Mucosa of gallbladder (tissue), 1 donor: ENCODE data around the gene KLHDC4. TPM values are rescaled to one million over a fixed set of nuclear protein-coding genes. Genes with fewer than 3 reads are reported as not detected.

Source experiments
- DNase-seq: peaks from one replicate; pipeline ENCODE4 v3.0.0-alpha.2; 2020; ENCODE audit warnings: low spot score
- total RNA-seq: library from RNA; stranded (reverse); gene quantifications from one replicate; pipeline ENCODE4 v1.2.1, GENCODE V29; 2021
- donor health status: DM: no; HTN: no; CAD: no.

The KLHDC4 gene
- total RNA-seq, 1 donor from 2014 or later = 31.8 TPM

- DNase-seq = no peak
Observed at GRCh38 chr16:87700406-87701077, 65.2 kb downstream of the KLHDC4 start.

GRCh38 chr16:87698676-87699199, 67.0 kb downstream of the KLHDC4 start:
- no peak for DNase-seq

- DNase-seq = no peak
Observed at GRCh38 chr16:87698241-87698640, 67.5 kb downstream of the KLHDC4 start.

- DNase-seq = no peak
Observed at GRCh38 chr16:87697792-87698191, 68.0 kb downstream of the KLHDC4 start.

- no peak for DNase-seq
Observed at GRCh38 chr16:87697256-87697655, 68.5 kb downstream of the KLHDC4 start.

GRCh38 chr16:87696726-87697125, 69.1 kb downstream of the KLHDC4 start:
- no peak for DNase-seq

GRCh38 chr16:87695534-87695933, 70.3 kb downstream of the KLHDC4 start:
- DNase-seq = no peak

- DNase-seq = no peak
Observed at GRCh38 chr16:87694441-87695125, 71.2 kb downstream of the KLHDC4 start.

- no peak for DNase-seq
Observed at GRCh38 chr16:87693827-87694226, 72.0 kb downstream of the KLHDC4 start.

GRCh38 chr16:87692756-87693155, 73.0 kb downstream of the KLHDC4 start:
- no peak for DNase-seq

- DNase-seq = no peak
Observed at GRCh38 chr16:87692176-87692575, 73.6 kb downstream of the KLHDC4 start.

GRCh38 chr16:87691686-87692079, 74.1 kb downstream of the KLHDC4 start:
- no peak for DNase-seq

GRCh38 chr16:87690911-87691685, 74.7 kb downstream of the KLHDC4 start:
- no peak for DNase-seq

- DNase-seq = no peak
Observed at GRCh38 chr16:87689956-87690465, 75.8 kb downstream of the KLHDC4 start.

GRCh38 chr16:87688876-87689815, 76.6 kb downstream of the KLHDC4 start:
- no peak for DNase-seq

GRCh38 chr16:87687998-87688529, 77.7 kb downstream of the KLHDC4 start:
- DNase-seq = no peak

GRCh38 chr16:87687126-87687910, 78.5 kb downstream of the KLHDC4 start:
- no peak for DNase-seq

- no peak for DNase-seq
Observed at GRCh38 chr16:87686697-87687096, 79.1 kb downstream of the KLHDC4 start.

- DNase-seq = no peak
Observed at GRCh38 chr16:87685766-87686165, 80.0 kb downstream of the KLHDC4 start.

- DNase-seq = no peak
Observed at GRCh38 chr16:87685405-87685755, 80.4 kb downstream of the KLHDC4 start.
